Vagina (tissue), 2 donors: ENCODE data around the gene DAGLA.

ENCODE experiments used
- POLR2A ChIP-seq, 2 donors: fragments of 450-650 bp; IDR thresholded peaks; one replicate each; pipeline ENCODE4 v1.6.1; 2017; ENCODE audit warnings: antibody characterized with exemption in 2 of 2, mild to moderate bottlenecking in 2 of 2, moderate library complexity in 2 of 2
- POLR2AphosphoS5 ChIP-seq, 2 donors: sonication (generic); formaldehyde crosslinking; IDR thresholded peaks; one replicate each; pipeline ENCODE4 v1.9.0; 2017; ENCODE audit warnings: antibody characterized with exemption in 2 of 2, mild to moderate bottlenecking in 2 of 2, low read depth in 1 of 2; ENCODE audit not compliant: insufficient read depth in 1 of 2
- TF ChIP-seq, protein P1 (sequence below), 3 experiments: fragments of 450-650 bp in 2 of 3; fragments of 200-600 bp in 1 of 3; sonication (generic) in 1 of 3; IDR thresholded peaks; one replicate each; pipeline ENCODE4 v1.5.1; 2017 to 2019; ENCODE audit warnings: antibody characterized with exemption in 3 of 3, mild to moderate bottlenecking in 2 of 3, moderate library complexity in 2 of 3

GRCh38 chr11:61771985-61772455 lies 91.8 kb downstream of the DAGLA start:
- TF ChIP-seq POLR2AphosphoS5 (IDR thresholded peaks at IDR 0.05; ENCODE audit: insufficient read depth in 1 of 2, low read depth in 1 of 2), result no peak
- TF ChIP-seq, protein P1, sequence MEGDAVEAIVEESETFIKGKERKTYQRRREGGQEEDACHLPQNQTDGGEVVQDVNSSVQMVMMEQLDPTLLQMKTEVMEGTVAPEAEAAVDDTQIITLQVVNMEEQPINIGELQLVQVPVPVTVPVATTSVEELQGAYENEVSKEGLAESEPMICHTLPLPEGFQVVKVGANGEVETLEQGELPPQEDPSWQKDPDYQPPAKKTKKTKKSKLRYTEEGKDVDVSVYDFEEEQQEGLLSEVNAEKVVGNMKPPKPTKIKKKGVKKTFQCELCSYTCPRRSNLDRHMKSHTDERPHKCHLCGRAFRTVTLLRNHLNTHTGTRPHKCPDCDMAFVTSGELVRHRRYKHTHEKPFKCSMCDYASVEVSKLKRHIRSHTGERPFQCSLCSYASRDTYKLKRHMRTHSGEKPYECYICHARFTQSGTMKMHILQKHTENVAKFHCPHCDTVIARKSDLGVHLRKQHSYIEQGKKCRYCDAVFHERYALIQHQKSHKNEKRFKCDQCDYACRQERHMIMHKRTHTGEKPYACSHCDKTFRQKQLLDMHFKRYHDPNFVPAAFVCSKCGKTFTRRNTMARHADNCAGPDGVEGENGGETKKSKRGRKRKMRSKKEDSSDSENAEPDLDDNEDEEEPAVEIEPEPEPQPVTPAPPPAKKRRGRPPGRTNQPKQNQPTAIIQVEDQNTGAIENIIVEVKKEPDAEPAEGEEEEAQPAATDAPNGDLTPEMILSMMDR (IDR thresholded peaks at IDR 0.05), result no peak
- TF ChIP-seq POLR2A (IDR thresholded peaks at IDR 0.05), result no peak
